Gastroesophageal sphincter (tissue), 4 donors: Measurements from ENCODE around the gene FBXW2. TPM values are rescaled to one million over a fixed set of nuclear protein-coding genes. Genes with fewer than 3 reads are reported as not detected.

Source experiments
- ATAC-seq: fragments of 150-250 bp; one replicate; pipeline ENCODE4 v1.9.1; 2016; ENCODE audit warnings: mild to moderate bottlenecking, moderate library complexity
- H3K27ac ChIP-seq, 4 donors: fragments of 200-600 bp; sonication (generic) in 3 of 4; 1 replicate in 3 of 4; 2 replicates in 1 of 4; pipeline ENCODE4 v1.5.1; 2016 to 2019
- H3K27me3 ChIP-seq: fragments of 200-600 bp; sonication (generic); one replicate; pipeline ENCODE4 v1.5.1; 2019
- H3K36me3 ChIP-seq, 2 donors: fragments of 200-600 bp; sonication (generic); one replicate each; pipeline ENCODE4 v1.5.1; 2019; ENCODE audit warnings: control low read depth in 1 of 2
- H3K4me1 ChIP-seq, 3 donors: fragments of 200-600 bp; sonication (generic); 1 replicate in 2 of 3; 2 replicates in 1 of 3; pipeline ENCODE4 v1.5.1; 2016 to 2019; ENCODE audit warnings: control low read depth in 2 of 3
- H3K4me3 ChIP-seq, 2 donors: fragments of 200-600 bp; sonication (generic); one replicate each; pipeline ENCODE4 v1.5.1; 2019; ENCODE audit warnings: mild to moderate bottlenecking in 1 of 2, moderate library complexity in 1 of 2
- H3K9me3 ChIP-seq, 3 donors: fragments of 200-600 bp; sonication (generic); one replicate each; pipeline ENCODE4 v1.5.1; 2017 to 2019; ENCODE audit warnings: control low read depth in 2 of 3
- CTCF ChIP-seq, 4 experiments: fragments of 200-600 bp in 2 of 4; fragments of 450-650 bp in 2 of 4; sonication (generic) in 1 of 4; IDR thresholded peaks; one replicate each; pipeline ENCODE4 v1.5.1; 2017 to 2019; ENCODE audit warnings: antibody characterized with exemption in 4 of 4, mild to moderate bottlenecking in 2 of 4, moderate library complexity in 2 of 4
- EP300 ChIP-seq: sonication (generic); formaldehyde crosslinking; IDR thresholded peaks from one replicate; pipeline ENCODE4 v1.6.1; 2017; ENCODE audit warnings: antibody characterized with exemption, mild to moderate bottlenecking
- POLR2A ChIP-seq, 2 donors: fragments of 450-650 bp; IDR thresholded peaks; one replicate each; pipeline ENCODE4 v1.6.1; 2017; ENCODE audit warnings: antibody characterized with exemption in 2 of 2, mild to moderate bottlenecking in 2 of 2, moderate library complexity in 1 of 2
- POLR2AphosphoS5 ChIP-seq: sonication (generic); formaldehyde crosslinking; IDR thresholded peaks from one replicate; pipeline ENCODE4 v1.6.1; 2017; ENCODE audit warnings: antibody characterized with exemption
- WGBS, 2 donors: methylation state at CpG; one replicate each; pipeline ENCODE4 v1.1.5; 2018; ENCODE audit warnings: low coverage in 1 of 2; 5-methylcytosine and 5-hydroxymethylcytosine counted together
- total RNA-seq, 4 donors: library from RNA; depleted of rRNA; stranded (reverse); fragments of >200 nt; gene quantifications; one replicate each; pipeline ENCODE4 v1.1.0, GENCODE V29; 2016

The FBXW2 gene
- 10 to 100 TPM; 41.8 to 57.1 (median 50.0) TPM for total RNA-seq

GRCh38 chr9:120792898-120793765 lies at the start of gene FBXW2:
Gene FBXW2, minus strand, starts transcription at chr9:120793416. Its CDS starts 5,158 bp downstream, at chr9:120788258.
- WGBS, 2 donors = 0% methylated on average over 6 to 18 of the region's 72 CpGs
- no peaks in the 10 kb centered on the region for H3K27me3 ChIP-seq
- H3K4me1 ChIP-seq = peaks cover 9 to 52% (median 20%) of the 10 kb centered on the region in 3 donors
- no peaks in the 10 kb centered on the region for H3K9me3 ChIP-seq
- peak; percentile 98 for ATAC-seq
- peak; percentile 90 to 94 for TF ChIP-seq POLR2A (IDR thresholded peaks at IDR 0.05)
- peak in 2 of 4 experiments; percentile 43 to 47 for TF ChIP-seq CTCF (IDR thresholded peaks at IDR 0.05)
- TF ChIP-seq POLR2AphosphoS5 = peak; percentile 97
- no peak for TF ChIP-seq EP300
- H3K27ac ChIP-seq = peak within 1 kb of the TSS; percentile 80 to 93 (median 90)
- H3K4me3 ChIP-seq = peak within 1 kb of the TSS; percentile 83 to 98
- H3K36me3 ChIP-seq = peaks cover 0 to 12% of the 10 kb centered on the region in 2 donors

- H3K4me1 ChIP-seq = peaks cover 0 to 74% (median 14%) of the 10 kb centered on the region in 3 donors
- peaks cover 0 to 31% of the 10 kb centered on the region in 2 donors for H3K36me3 ChIP-seq
- peak overlapping the region; percentile 79 to 86 for H3K4me3 ChIP-seq
- no peaks in the 10 kb centered on the region for H3K9me3 ChIP-seq
- ATAC-seq = no peak
- peak overlapping the region; percentile 79 to 96 (median 95) for H3K27ac ChIP-seq
- TF ChIP-seq EP300 (no peak), CTCF (IDR thresholded peaks at IDR 0.05) (no peak), POLR2A (IDR thresholded peaks at IDR 0.05) (no peak), POLR2AphosphoS5 (no peak)
- no peaks in the 10 kb centered on the region for H3K27me3 ChIP-seq
- 9 to 46% methylated on average over 8 to 16 of the region's 18 CpGs for WGBS, 2 donors
Measured at GRCh38 chr9:120841930-120842684, 48.9 kb upstream of the FBXW2 start.

GRCh38 chr9:120839146-120839545 lies 45.9 kb upstream of the FBXW2 start:
- H3K27ac ChIP-seq = no peak overlapping the region
- H3K4me3 ChIP-seq = no peak overlapping the region
- peaks cover 0 to 30% of the 10 kb centered on the region in 2 donors for H3K36me3 ChIP-seq
- H3K9me3 ChIP-seq = no peaks in the 10 kb centered on the region
- H3K4me1 ChIP-seq = peaks cover 0 to 57% (median 14%) of the 10 kb centered on the region in 3 donors
- 69 to 85% methylated on average over 2 of the region's 2 CpGs for WGBS, 2 donors
- no peaks in the 10 kb centered on the region for H3K27me3 ChIP-seq
- ATAC-seq = no peak
- no peak for TF ChIP-seq POLR2AphosphoS5
- no peak for TF ChIP-seq POLR2A (IDR thresholded peaks at IDR 0.05)
- TF ChIP-seq CTCF (IDR thresholded peaks at IDR 0.05) = no peak

- no peak for ATAC-seq
- no peak overlapping the region for H3K27ac ChIP-seq
- no peak for TF ChIP-seq POLR2A (IDR thresholded peaks at IDR 0.05)
- no peak overlapping the region for H3K4me3 ChIP-seq
- peaks cover 0 to 35% of the 10 kb centered on the region in 2 donors for H3K36me3 ChIP-seq
- peaks cover 0 to 46% (median 10%) of the 10 kb centered on the region in 3 donors for H3K4me1 ChIP-seq
- H3K27me3 ChIP-seq = no peaks in the 10 kb centered on the region
- no peaks in the 10 kb centered on the region for H3K9me3 ChIP-seq
- 64 to 67% methylated on average over 3 of the region's 3 CpGs for WGBS, 2 donors
Measured at GRCh38 chr9:120837921-120838320, 44.7 kb upstream of the FBXW2 start.

GRCh38 chr9:120833325-120833724 lies 40.1 kb upstream of the FBXW2 start:
- WGBS, 2 donors = 82 to 86% methylated on average over 4 to 5 of the region's 7 CpGs
- Histone ChIP-seq H3K27me3 (no peaks in the 10 kb centered on the region), H3K4me1 (peaks cover 0 to 5% (median 0%) of the 10 kb centered on the region in 3 donors), H3K36me3 (peaks cover 0 to 68% of the 10 kb centered on the region in 2 donors), H3K4me3 (no peak overlapping the region), H3K9me3 (no peaks in the 10 kb centered on the region), H3K27ac (no peak overlapping the region)
- TF ChIP-seq POLR2A (IDR thresholded peaks at IDR 0.05) (no peak), EP300 (no peak), POLR2AphosphoS5 (no peak), CTCF (IDR thresholded peaks at IDR 0.05) (no peak)
- ATAC-seq = no peak
